Mucosa of descending colon (tissue), 3 donors: ENCODE measurements around the gene PMEPA1. TPM values are rescaled to one million over a fixed set of nuclear protein-coding genes. Genes with fewer than 3 reads are reported as not detected.

Experiments used
- ATAC-seq: fragments of 200-7000 bp; cut with Tn5 transposase; one replicate; pipeline ENCODE4 v1.9.1; 2020; ENCODE audit warnings: mild to moderate bottlenecking, moderate library complexity
- DNase-seq, 3 donors: peaks; one replicate each; pipeline ENCODE4 v3.0.0-alpha.2; 2020
- H3K36me3 ChIP-seq: fragments of 200-600 bp; one replicate; pipeline ENCODE4 v1.8.0; 2021; ENCODE audit warnings: low read depth, mild to moderate bottlenecking
- H3K4me1 ChIP-seq: fragments of 200-600 bp; one replicate; pipeline ENCODE4 v1.8.0; 2021; ENCODE audit warnings: low read depth, mild to moderate bottlenecking
- H3K4me3 ChIP-seq: fragments of 200-600 bp; one replicate; pipeline ENCODE4 v1.8.0; 2021; ENCODE audit warnings: mild to moderate bottlenecking
- H3K9me3 ChIP-seq: fragments of 200-600 bp; one replicate; pipeline ENCODE4 v1.8.0; 2021; ENCODE audit warnings: mild to moderate bottlenecking
- CTCF ChIP-seq: fragments of 200-600 bp; IDR thresholded peaks from one replicate; pipeline ENCODE4 v1.8.0; 2022; ENCODE audit warnings: antibody characterized with exemption, mild to moderate bottlenecking
- intact Hi-C, 2 donors: fragments of 100-400 bp; cut with DNase I in 1 of 2; cut with micrococcal nuclease in 1 of 2; formaldehyde crosslinking; loops; one replicate each; pipeline versions ENCODE4 v1.11.0 to v1.11.1; 2022; cut with DNase I, micrococcal nuclease
- total RNA-seq, 3 donors: library from RNA; stranded (reverse); fragmentation: NEBNext Ultra II Directional in 2 of 3; extraction: Animal tissue kit (Norgen Biotek cat#: 25700) in 2 of 3; gene quantifications; one replicate each; pipeline versions ENCODE4 v1.2.1 to v1.2.4, GENCODE V29; 2021 to 2023
- donor health status: DM: no; HTN: no; CAD: no; lungs with moderate emphysema.
- donor health status: DM: no; HTN: no; CAD: no.
- donor health status: DM: no; HTN: yes; CAD: no.

The PMEPA1 gene
- total RNA-seq, 3 donors from 2014 or later = 18.5 to 35.5 (median 23.5) TPM

- intact Hi-C loops = no loop called here
- ATAC-seq (peak; percentile 25), DNase-seq (peak in 1 of 3 donors; percentile 39)
- Histone ChIP-seq H3K36me3 (no peaks in the 10 kb centered on the region), H3K9me3 (no peaks in the 10 kb centered on the region), H3K4me1 (no peaks in the 10 kb centered on the region), H3K4me3 (no peak overlapping the region)
- no peak for TF ChIP-seq CTCF
Observed at GRCh38 chr20:57611586-57612311, 98.1 kb downstream of the PMEPA1 start.

- no peak for TF ChIP-seq CTCF
- Histone ChIP-seq H3K9me3 (no peaks in the 10 kb centered on the region), H3K36me3 (no peaks in the 10 kb centered on the region), H3K4me3 (no peak overlapping the region), H3K4me1 (peaks cover 3% of the 10 kb centered on the region)
- ATAC-seq (no peak), DNase-seq (peak in 1 of 3 donors; percentile 35)
- intact Hi-C loops = no loop called here
Observed at GRCh38 chr20:57610261-57610952, 99.4 kb downstream of the PMEPA1 start.

- intact Hi-C loops = no loop called here
- Histone ChIP-seq H3K4me3 (no peak overlapping the region), H3K4me1 (peaks cover 7% of the 10 kb centered on the region), H3K9me3 (no peaks in the 10 kb centered on the region), H3K36me3 (no peaks in the 10 kb centered on the region)
- DNase-seq = no peak
- ATAC-seq = no peak
- TF ChIP-seq CTCF = no peak
Observed at GRCh38 chr20:57609842-57610167, 100.0 kb downstream of the PMEPA1 start.

- Histone ChIP-seq H3K36me3 (no peaks in the 10 kb centered on the region), H3K4me1 (peaks cover 10% of the 10 kb centered on the region), H3K9me3 (no peaks in the 10 kb centered on the region), H3K4me3 (no peak overlapping the region)
- no peak for ATAC-seq
- TF ChIP-seq CTCF = no peak
- intact Hi-C loops = no loop called here
- DNase-seq = peak in 1 of 3 donors; percentile 31
Observed at GRCh38 chr20:57609086-57609841, 100.6 kb downstream of the PMEPA1 start.

- peaks cover 10% of the 10 kb centered on the region for H3K4me1 ChIP-seq
- TF ChIP-seq CTCF = no peak
- intact Hi-C loops = no loop called here
Observed at GRCh38 chr20:57608516-57608915, 101.3 kb downstream of the PMEPA1 start.

More at GRCh38 chr20:57608516-57608915, 101.3 kb downstream of the PMEPA1 start:
- ATAC-seq = no peak
- no peak overlapping the region for H3K4me3 ChIP-seq
- no peak for DNase-seq
- no peaks in the 10 kb centered on the region for H3K9me3 ChIP-seq
- no peaks in the 10 kb centered on the region for H3K36me3 ChIP-seq
